Measurements from ENCODE around the gene BHLHE40. TPM values are rescaled to one million over a fixed set of nuclear protein-coding genes. Genes with fewer than 3 reads are reported as not detected.

The BHLHE40 gene
- total RNA-seq, 8 experiments from 2014 or later, result 0.96 to 66.6 (median 30.0) TPM

- 57 to 95% (median 90%) methylated on average over 2 to 16 of the region's 17 CpGs for WGBS, 10 experiments
- Histone ChIP-seq H3K4me1 (replicated peaks in 1 of 2) (peaks cover 9 to 16% of the 10 kb centered on the region in 2 donors), H3K27ac (no peak overlapping the region), H3K4me3 (no peak overlapping the region)
- ATAC-seq (replicated peaks in 6 of 8), result peak in 2 of 8 experiments; percentile 15 to 26
- in situ Hi-C loops (cut with MboI; ENCODE audit: low pct_unique_long_range_greater_than_20kb in 2 of 9, low sequenced_read_pairs in 9 of 9, unreplicated experiment in 9 of 9), result no loop called here
These were observed 42.2 kb downstream of the BHLHE40 start for GRCh38 chr3:5021116-5022092.

GRCh38 chr3:5022187-5022965 is 43.1 kb downstream of the BHLHE40 start:
- WGBS, 10 experiments, result 69 to 100% (median 83%) methylated on average over 1 to 6 of the region's 6 CpGs; no CpG with 5 or more reads in 1 of the 10 experiments
- no peak overlapping the region for H3K4me3 ChIP-seq
- in situ Hi-C loops (cut with MboI; ENCODE audit: low pct_unique_long_range_greater_than_20kb in 2 of 9, low sequenced_read_pairs in 9 of 9, unreplicated experiment in 9 of 9), result no loop called here
- H3K4me1 ChIP-seq (replicated peaks in 1 of 2), result peaks cover 12 to 19% of the 10 kb centered on the region in 2 donors
- ATAC-seq (replicated peaks in 6 of 8), result no peak
- H3K27ac ChIP-seq, result no peak overlapping the region

- H3K4me3 ChIP-seq, result no peak overlapping the region
- H3K27ac ChIP-seq, result peak overlapping the region; percentile 3 to 34
- in situ Hi-C loops (cut with MboI; ENCODE audit: low pct_unique_long_range_greater_than_20kb in 2 of 9, low sequenced_read_pairs in 9 of 9, unreplicated experiment in 9 of 9), result no loop called here
- peaks cover 9 to 13% of the 10 kb centered on the region in 2 donors for H3K4me1 ChIP-seq (replicated peaks in 1 of 2)
- peak in 7 of 8 experiments; percentile 2 to 15 (median 4) for ATAC-seq (replicated peaks in 6 of 8)
- 17 to 86% (median 66%) methylated on average over 1 to 15 of the region's 15 CpGs for WGBS, 10 experiments
These were observed 43.9 kb downstream of the BHLHE40 start for GRCh38 chr3:5022966-5023776.

- Histone ChIP-seq H3K4me1 (replicated peaks in 1 of 2) (peaks cover 9 to 10% of the 10 kb centered on the region in 2 donors), H3K4me3 (no peak overlapping the region), H3K27ac (peak overlapping the region; percentile 3 to 34)
- no peak for ATAC-seq (replicated peaks in 6 of 8)
- in situ Hi-C loops (cut with MboI; ENCODE audit: low pct_unique_long_range_greater_than_20kb in 2 of 9, low sequenced_read_pairs in 9 of 9, unreplicated experiment in 9 of 9), result no loop called here
- WGBS, 10 experiments, result 79 to 100% (median 91%) methylated on average over 2 to 8 of the region's 9 CpGs
These were observed 44.6 kb downstream of the BHLHE40 start for GRCh38 chr3:5023777-5024346.

GRCh38 chr3:5026046-5026362 is 46.8 kb downstream of the BHLHE40 start:
- no peak for ATAC-seq (replicated peaks in 6 of 8)
- in situ Hi-C loops (cut with MboI; ENCODE audit: low pct_unique_long_range_greater_than_20kb in 2 of 9, low sequenced_read_pairs in 9 of 9, unreplicated experiment in 9 of 9), result loop anchor here in 1 of 9 experiments (25.0 kb wide), 1 partner anchor 314 kb away; no protein-coding TSS in a partner anchor

GRCh38 chr3:5029715-5030114 is 50.5 kb downstream of the BHLHE40 start:
- H3K4me1 ChIP-seq (replicated peaks in 1 of 2), result peaks cover 7 to 9% of the 10 kb centered on the region in 2 donors
- WGBS, 10 experiments, result 63 to 100% (median 86%) methylated on average over 1 of the region's 1 CpG; no CpG with 5 or more reads in 5 of the 10 experiments
- in situ Hi-C loops (cut with MboI; ENCODE audit: low pct_unique_long_range_greater_than_20kb in 2 of 9, low sequenced_read_pairs in 9 of 9, unreplicated experiment in 9 of 9), result loop anchor here in 1 of 9 experiments (25.0 kb wide), 1 partner anchor 317 kb away; no protein-coding TSS in a partner anchor
- no peak overlapping the region for H3K4me3 ChIP-seq
- no peak overlapping the region for H3K27ac ChIP-seq
- ATAC-seq (replicated peaks in 6 of 8), result no peak

More at GRCh38 chr3:5026046-5026362, 46.8 kb downstream of the BHLHE40 start:
- WGBS, 10 experiments, result 89 to 100% (median 95%) methylated on average over 1 to 2 of the region's 5 CpGs; no CpG with 5 or more reads in 6 of the 10 experiments
- H3K4me3 ChIP-seq, result peak overlapping the region in 2 of 5 donors; percentile 2 to 27
- H3K27ac ChIP-seq, result peak overlapping the region; percentile 88 to 91
- H3K4me1 ChIP-seq (replicated peaks in 1 of 2), result peaks cover 7 to 9% of the 10 kb centered on the region in 2 donors

- WGBS, 10 experiments, result 64 to 100% (median 91%) methylated on average over 1 to 5 of the region's 5 CpGs; no CpG with 5 or more reads in 2 of the 10 experiments
- Histone ChIP-seq H3K4me3 (no peak overlapping the region), H3K27ac (no peak overlapping the region), H3K4me1 (replicated peaks in 1 of 2) (peaks cover 7 to 9% of the 10 kb centered on the region in 2 donors)
- in situ Hi-C loops (cut with MboI; ENCODE audit: low pct_unique_long_range_greater_than_20kb in 2 of 9, low sequenced_read_pairs in 9 of 9, unreplicated experiment in 9 of 9), result loop anchor here in 1 of 9 experiments (25.0 kb wide), 1 partner anchor 318 kb away; no protein-coding TSS in a partner anchor
- no peak for ATAC-seq (replicated peaks in 6 of 8)
These were observed 50.9 kb downstream of the BHLHE40 start for GRCh38 chr3:5030152-5030551.

GRCh38 chr3:5032844-5033243 is 53.6 kb downstream of the BHLHE40 start:
- H3K4me3 ChIP-seq, result no peak overlapping the region
- no peak for ATAC-seq (replicated peaks in 6 of 8)
- in situ Hi-C loops (cut with MboI; ENCODE audit: low pct_unique_long_range_greater_than_20kb in 2 of 9, low sequenced_read_pairs in 9 of 9, unreplicated experiment in 9 of 9), result loop anchor here in 1 of 9 experiments (25.0 kb wide), 1 partner anchor 321 kb away; no protein-coding TSS in a partner anchor
- 73 to 100% (median 88%) methylated on average over 2 to 6 of the region's 6 CpGs; no CpG with 5 or more reads in 2 of the 10 experiments for WGBS, 10 experiments
- H3K27ac ChIP-seq, result no peak overlapping the region
- no peaks in the 10 kb centered on the region for H3K4me1 ChIP-seq (replicated peaks in 1 of 2)

Other genes starting within 250 kb of the BHLHE40 start
- gene ARL8B, start 142.9 kb downstream of the BHLHE40 start, total RNA-seq, result 10 to 100 TPM; 27.1 to 54.5 (median 36.8) TPM
- 10 to 100 TPM in 6 of 8 experiments, 1 to 10 TPM in 2; 8.5 to 33.6 (median 13.3) TPM for gene EDEM1, start 208.3 kb downstream of the BHLHE40 start, total RNA-seq

All from motor neuron (in vitro differentiated cells).